Retinal pigment epithelial cell (primary cell): ENCODE results near the gene TRIM62.

Source experiments
- DNase-seq: peaks from one replicate; pipeline ENCODE4 v3.0.0-alpha.2; 2010; ENCODE audit warnings: low read depth
- H3K4me3 ChIP-seq: 2 replicates; pipeline ENCODE4 v1.5.1; 2011; ENCODE audit warnings: mild to moderate bottlenecking, low read length, control low read depth, moderate library complexity
- TF ChIP-seq, protein P1 (sequence below): conservative IDR thresholded peaks from 2 replicates; pipeline ENCODE4 v1.5.1; 2011; ENCODE audit warnings: low read depth, low read length, control low read depth, inconsistent platforms

Gene TRIM62

GRCh38 chr1:33167650-33168447, 14.0 kb downstream of the TRIM62 start:
- TF ChIP-seq, protein P1, sequence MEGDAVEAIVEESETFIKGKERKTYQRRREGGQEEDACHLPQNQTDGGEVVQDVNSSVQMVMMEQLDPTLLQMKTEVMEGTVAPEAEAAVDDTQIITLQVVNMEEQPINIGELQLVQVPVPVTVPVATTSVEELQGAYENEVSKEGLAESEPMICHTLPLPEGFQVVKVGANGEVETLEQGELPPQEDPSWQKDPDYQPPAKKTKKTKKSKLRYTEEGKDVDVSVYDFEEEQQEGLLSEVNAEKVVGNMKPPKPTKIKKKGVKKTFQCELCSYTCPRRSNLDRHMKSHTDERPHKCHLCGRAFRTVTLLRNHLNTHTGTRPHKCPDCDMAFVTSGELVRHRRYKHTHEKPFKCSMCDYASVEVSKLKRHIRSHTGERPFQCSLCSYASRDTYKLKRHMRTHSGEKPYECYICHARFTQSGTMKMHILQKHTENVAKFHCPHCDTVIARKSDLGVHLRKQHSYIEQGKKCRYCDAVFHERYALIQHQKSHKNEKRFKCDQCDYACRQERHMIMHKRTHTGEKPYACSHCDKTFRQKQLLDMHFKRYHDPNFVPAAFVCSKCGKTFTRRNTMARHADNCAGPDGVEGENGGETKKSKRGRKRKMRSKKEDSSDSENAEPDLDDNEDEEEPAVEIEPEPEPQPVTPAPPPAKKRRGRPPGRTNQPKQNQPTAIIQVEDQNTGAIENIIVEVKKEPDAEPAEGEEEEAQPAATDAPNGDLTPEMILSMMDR = no peak
- DNase-seq = no peak
- no peak overlapping the region for H3K4me3 ChIP-seq

DNA sequence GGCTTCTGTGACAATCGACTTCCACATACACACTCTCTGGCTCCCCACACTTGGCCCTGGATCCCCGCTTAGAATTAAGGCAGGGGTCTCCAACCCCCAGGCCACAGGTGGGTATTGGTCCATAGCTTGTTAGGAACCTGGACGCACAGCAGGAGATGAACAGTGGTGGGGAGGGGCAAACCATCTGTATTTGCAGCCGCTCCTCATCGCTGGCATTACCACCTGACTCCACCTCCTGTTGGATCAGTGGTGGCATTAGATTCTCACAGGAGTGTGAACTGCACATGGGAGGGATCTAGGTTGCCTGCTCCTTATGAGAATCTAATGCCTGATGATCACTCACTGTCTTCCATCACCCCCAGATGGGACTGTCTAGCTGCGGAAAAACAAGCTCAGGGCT, 16.0 kb downstream of the TRIM62 start:
- TF ChIP-seq, protein P1 = no peak
- DNase-seq = no peak

GRCh38 chr1:33165209-33165608, 16.6 kb downstream of the TRIM62 start:
- H3K4me3 ChIP-seq = no peak overlapping the region
- TF ChIP-seq, protein P1 = no peak
- DNase-seq = no peak

More for the DNA sequence above, 16.0 kb downstream of the TRIM62 start:
- no peak overlapping the region for H3K4me3 ChIP-seq

GRCh38 chr1:33163621-33164519, 18.0 kb downstream of the TRIM62 start:
- TF ChIP-seq, protein P1 = no peak
- no peak overlapping the region for H3K4me3 ChIP-seq
- no peak for DNase-seq

GRCh38 chr1:33162141-33162540, 19.7 kb downstream of the TRIM62 start:
- TF ChIP-seq, protein P1 = no peak
- DNase-seq = no peak

GRCh38 chr1:33161061-33161681, 20.7 kb downstream of the TRIM62 start:
- DNase-seq = no peak
- H3K4me3 ChIP-seq = no peak overlapping the region
- TF ChIP-seq, protein P1 = no peak

More at GRCh38 chr1:33162141-33162540, 19.7 kb downstream of the TRIM62 start:
- no peak overlapping the region for H3K4me3 ChIP-seq
